Activated CD4-positive, alpha-beta T cell treated with anti-CD3 and anti-CD28 coated beads, Interleukin-2, Interleukin-6, amounts not matched to agents 100 ng/mL and 50 ng/mL, durations not matched to agents 16 hours and 8 hours (primary cell): Measurements from ENCODE around the gene SPINK6.
A peak's percentile ranks its signal among the peaks of the same experiment; 100 is the strongest.

Source experiments
- DNase-seq: peaks from one replicate; pipeline ENCODE4 v3.0.0-alpha.2; 2020

SPINK6 gene, protein sequence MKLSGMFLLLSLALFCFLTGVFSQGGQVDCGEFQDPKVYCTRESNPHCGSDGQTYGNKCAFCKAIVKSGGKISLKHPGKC

DNA sequence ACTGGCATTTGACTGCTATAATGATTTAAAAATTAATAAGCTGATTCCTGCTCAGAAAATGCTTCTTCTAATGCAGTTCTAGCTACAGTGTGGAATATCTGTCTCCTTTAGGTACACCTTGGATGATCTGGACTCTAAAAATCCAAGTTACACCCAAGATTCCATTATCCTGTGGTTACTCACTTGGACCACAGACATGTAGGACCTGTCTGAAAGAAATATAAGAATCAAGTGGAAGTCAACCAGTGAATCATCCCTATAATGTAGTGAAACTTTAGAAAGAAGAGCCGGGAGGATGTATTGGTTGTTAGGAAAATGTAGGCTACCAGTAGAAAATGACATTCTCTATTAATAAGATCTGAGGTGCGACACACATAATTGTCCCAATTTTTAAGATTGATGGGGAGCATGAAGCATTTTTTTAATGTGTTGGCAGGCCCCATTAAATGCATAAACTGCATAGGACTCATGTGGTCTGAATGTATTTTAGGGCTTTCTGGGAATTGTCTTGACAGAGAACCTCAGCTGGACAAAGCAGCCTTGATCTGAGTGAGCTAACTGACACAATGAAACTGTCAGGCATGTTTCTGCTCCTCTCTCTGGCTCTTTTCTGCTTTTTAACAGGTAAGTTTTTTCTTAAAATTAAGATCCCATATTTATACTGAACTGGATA, at the start of gene SPINK6:
TSS of gene SPINK6 (plus strand) at position 512 of the 673 bp plus-strand sequence. CDS start at position 567, 55 bp downstream.
- no peak for DNase-seq

DNA sequence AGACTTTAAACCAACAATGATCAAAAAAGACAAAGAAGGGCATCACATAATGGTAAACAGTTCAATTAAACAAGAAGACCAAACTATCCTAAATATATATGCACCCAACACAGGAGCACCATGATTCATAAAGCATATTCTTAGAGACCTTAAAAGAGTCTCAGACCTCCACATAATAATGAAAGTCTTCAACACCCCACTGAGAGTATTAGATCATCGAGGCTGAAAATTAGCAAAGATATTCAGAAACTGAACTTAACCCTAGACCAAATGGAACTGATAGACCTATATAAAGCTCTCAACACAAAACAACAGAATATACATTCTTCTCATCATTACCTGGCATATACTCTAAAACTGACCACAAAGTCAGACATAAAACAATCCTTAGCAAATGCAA, 46.2 kb upstream of the SPINK6 start:
- DNase-seq: no peak

DNA sequence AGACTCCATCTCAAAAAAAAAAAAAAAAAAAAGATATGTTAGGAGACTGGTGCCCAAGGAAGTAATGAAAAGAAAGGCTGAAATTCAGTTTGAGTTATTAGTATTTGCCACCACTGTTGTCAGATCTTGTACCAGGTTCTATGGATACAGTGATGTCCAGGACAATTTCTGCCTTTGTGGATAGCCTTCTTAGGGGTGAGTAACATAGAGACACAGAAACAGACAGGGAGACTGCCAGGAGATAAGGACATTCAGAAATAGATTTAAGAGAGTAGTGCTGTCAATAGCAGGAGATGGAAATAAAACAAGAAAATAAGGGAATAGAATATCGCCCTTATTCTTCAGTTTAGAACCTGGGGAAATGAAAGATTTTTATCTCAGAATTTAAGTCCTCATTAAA, 40.8 kb upstream of the SPINK6 start:
- DNase-seq: no peak

DNA sequence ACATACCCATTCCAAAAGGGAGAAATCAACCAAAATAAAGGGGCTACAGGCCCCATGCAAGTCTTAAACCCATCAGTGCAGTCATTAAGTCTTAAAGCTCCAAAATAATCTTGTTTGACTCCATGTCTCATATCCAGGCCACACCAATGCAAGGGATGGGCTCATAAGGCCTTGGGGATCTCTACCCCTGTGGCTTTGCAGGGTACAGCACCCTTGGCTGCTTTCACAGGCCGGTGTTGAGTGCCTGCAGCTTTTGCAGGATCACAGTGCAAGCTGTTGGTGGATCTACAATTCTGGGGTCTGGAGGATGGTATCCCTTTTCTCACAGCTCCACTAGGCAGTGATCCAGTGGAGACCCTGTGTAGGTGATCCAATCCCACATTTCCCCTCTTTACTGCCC, 39.5 kb upstream of the SPINK6 start:
- DNase-seq: no peak

DNA sequence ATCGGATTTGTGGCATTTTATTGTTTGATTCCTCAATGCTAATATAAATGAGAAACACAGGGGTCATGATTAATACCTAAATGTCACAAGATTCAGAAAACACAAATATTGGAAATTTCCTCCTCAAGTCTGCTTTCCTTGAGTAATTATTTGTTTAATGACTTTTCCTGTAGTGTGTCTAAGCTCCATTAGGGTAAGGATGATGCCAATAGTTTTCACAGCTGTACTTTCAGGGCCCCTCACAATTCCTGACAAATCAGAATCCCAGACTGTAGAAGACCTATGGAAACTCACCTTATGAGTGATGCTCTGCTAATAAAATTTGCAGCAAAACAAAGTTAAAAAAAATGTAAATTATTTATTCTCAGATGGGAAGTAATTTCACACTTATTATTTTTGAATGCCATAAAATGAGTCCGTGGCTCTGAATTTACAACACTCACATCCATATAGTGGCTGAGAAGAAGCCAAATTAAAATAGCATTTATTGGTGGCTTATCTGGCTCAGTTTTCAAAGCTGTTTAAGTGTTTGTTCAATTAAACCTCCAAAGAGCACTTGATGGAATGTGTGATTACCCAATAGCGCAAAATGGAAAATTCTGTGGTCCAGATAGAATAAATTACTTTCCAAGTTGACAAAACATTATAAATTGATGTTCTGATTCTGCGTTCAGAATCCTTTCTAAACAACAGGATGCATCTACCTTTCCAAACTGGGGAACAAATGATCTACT, 36.1 kb upstream of the SPINK6 start:
- no peak for DNase-seq

DNA sequence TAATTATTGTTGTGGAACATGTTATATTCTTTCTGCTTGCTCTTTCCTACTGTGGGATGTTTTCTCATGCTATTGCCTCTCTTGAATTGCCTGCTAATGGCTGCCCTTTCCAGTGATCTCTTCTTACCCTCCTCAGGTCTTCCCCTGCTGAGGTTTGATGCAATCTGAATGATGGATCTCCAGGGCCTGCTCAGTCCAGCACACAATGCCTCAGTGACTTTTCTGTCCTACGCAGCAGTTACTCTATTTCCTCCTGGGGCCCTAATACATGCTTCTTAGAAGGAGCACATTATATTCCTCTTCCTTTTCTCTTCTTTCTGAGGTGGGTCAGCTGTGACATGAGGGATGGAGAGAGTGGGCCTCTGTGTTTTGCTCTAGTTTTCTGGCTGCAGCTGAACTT, 34.6 kb upstream of the SPINK6 start, which contains the start of gene SPINK14:
TSS of gene SPINK14 (plus strand) at position 301 of the 400 bp plus-strand sequence. CDS start 1,187 bp downstream, outside the sequence.
- DNase-seq: no peak

DNA sequence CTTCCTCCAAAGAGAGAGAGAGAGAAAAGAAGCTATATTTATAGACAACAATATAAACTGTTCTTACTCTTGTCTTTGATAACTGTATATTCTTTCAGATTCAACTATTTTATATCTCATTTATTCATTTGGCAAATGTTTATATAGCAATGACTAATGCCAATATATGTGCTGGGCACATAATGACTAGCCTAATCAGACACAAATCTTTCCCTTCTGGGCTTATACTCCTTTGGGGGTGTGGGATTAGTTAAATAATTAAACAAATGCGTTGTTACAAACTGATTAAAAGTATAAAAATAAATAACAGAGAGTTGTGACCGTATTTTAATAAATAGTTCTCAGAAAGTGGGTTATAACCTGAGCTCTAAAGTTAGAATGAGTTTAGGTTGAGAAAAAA, 30.5 kb upstream of the SPINK6 start:
- DNase-seq: no peak

DNA sequence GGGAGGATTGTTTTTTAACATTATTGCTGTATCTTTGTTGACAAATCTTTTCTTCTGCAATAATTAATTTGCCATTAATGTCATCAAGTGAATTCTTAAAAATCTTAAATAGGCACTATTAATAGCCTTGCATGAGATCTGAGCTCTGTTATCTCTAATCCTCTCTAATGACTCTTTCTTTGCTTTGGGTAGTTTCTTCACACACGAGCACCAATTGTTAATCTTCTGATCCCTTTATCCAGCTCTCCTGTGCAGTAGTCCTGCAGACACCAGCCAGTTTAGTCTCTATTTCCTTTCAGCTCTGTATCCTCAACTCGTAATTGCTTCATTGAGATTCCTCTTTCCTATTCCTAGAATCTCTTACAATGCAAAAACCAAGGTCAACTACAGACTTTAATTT, 26.4 kb upstream of the SPINK6 start:
- DNase-seq: no peak

DNA sequence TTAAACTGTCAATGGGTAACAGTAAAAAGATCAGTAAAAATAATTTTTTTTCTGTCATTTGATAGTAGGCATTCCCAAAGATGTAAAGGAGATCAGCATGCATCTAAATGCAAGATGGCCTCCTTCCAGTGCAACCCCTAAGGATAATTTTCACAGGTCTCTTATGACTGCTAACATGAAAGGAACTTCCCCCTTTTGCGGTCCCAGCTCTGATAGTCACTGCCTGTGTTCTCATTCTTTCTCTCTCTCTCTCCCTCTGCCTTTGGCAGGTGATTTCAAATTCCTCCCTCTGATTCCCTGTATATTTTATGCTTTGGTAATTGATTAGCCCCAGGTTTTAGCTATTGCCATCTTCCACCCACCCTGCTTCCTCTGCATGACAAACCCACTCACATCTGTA, 25.6 kb upstream of the SPINK6 start:
- no peak for DNase-seq

DNA sequence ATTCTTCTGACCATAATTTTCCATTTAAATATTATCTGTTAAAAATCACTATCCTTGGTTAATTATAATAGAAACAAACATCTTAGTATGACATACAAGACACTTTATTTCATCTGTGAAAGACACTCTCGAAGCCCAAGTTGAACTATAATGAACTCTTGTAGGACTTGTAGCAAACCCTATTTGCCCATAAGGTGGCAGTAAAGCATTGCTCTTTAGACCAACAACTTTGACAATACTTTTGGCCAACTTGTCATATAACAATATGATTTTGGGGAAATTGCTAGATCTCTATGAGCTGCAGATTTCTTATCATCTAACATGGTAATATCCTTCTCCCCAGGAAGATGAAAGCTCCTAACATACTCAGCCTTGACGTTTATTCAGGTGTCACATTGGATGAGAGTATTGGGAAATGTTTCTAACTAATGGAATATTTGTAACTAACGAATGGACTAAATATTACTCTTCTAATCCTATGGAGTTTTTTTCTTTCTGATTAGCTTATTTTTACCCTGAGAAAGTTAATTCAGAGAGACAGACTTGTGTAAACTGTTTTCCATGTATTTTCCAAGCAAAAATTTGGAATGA, 23.5 kb upstream of the SPINK6 start:
- DNase-seq: peak; percentile 68

DNA sequence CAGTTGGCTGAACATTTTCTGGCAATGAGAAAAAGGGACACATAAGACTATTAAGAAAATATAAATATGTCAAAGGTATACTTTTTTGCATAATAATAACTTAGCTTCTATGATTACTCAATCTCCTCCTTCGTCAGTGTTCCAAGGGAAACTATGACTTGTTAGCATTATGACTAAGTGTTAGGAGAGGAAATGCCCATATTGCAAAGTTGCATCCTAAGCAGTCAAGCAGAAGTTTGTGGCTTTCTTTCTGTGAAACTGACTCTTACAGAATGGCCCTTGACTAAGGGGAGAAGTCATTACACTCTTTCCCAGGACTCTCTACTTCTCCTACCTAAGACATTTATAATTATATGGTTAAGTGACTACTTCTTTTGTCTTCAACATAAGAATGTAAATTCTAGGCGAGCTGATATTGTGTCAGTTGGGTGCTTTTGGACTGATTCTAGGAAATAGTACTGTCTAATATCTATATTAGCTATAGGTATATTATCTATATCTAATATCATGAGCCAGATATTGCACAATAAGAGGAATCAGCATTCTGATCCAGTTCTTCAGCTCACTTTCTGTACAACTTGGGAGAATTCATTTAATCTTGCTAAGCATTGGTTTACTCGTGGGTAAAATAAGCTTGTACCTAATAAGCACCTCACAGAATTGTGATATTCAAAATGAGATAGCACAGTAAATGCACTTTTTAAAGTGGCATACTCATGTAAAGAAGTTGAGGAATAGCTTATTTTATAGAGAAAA, 16.4 kb upstream of the SPINK6 start:
- peak; percentile 85 for DNase-seq

DNA sequence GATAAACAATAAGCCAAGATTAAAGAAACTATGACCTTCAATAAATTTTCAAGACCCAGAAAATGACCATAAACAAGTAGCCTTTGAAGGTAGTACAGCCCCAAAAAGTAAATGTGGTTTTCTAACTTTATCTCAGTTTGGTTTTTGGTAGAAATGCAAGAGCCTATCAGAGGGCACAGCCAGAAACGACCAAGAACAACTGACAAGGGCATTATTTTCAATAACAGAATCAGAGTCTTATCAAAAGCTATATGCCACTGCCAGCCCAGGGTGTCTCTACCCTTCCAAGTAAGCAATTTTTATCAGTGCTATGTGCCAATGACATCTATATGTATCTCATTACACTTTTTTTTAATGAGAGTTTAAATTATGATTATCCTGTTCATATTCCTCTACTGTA, 11.8 kb upstream of the SPINK6 start:
- no peak for DNase-seq

DNA sequence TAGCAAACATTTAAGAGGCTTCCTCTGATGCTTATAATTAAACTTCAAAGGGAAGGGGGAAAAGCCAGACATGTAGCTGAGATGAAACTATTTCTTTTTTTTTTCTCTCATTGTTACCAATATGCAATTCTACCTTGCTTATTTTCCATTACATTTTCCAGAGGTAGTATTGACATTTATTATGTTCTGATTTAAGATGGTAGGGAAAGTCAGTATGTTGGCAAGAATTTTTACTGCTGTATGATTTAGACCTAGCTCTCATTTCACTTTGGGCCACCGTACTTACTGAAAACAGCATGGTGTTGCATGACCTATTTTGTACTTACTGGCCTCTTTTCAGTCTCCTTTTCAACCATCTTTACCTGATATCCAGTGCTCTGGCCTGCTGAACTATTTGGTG, 9.6 kb upstream of the SPINK6 start:
- DNase-seq: no peak

DNA sequence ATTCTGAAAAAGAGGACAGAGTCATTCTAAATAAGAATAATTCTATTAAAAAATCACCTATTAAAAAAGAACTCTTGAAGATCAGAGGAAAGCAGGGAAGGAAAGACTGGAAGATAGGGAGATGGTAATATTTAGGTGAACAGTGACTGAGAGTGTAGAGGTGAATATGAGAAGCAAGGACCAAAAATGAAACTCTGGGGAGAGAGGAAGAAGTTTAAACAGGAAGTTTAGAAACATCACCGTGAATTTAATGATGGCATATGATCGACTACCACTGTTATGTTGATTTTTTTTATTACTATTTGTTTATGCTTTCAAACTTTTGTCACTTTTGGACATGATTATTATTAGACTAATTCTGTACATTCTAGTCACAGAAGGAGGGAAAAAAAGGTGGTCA, 1.7 kb upstream of the SPINK6 start:
- no peak for DNase-seq

DNA sequence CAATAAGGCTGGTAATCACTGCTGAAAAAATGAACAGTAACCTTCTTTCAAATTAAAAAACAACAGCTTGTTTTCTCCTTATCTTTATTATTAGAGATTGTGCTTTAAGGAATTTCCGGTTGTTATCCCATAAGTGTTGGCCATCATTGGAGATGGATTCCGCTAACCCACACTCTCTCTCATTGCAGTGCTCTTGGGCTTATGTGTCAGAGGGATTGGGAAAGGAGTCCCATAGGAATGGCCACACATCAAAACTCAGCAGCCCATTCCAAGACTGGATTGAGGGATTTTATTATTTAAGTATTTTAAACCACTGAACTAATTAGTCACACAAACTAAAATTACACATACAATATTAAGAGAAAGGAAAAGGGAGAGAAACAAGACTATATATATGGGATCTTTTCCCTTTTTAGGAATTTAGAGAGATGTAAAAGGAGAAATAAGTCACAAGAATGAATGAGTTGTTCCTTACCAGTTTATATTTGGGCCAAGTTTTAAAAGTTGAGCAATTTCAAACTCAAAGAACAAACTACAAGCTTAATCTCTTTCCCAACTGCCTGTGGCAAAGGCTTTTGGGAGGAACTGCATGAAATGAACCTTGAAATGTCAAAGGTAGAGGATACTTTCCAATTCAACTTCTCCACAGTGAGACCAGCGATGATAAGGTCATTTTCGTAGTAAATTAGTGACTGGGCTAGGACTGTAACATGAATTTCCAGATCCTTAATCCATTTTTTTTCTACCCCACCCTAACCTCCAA, 2.4 kb downstream of the SPINK6 start:
- DNase-seq: no peak

DNA sequence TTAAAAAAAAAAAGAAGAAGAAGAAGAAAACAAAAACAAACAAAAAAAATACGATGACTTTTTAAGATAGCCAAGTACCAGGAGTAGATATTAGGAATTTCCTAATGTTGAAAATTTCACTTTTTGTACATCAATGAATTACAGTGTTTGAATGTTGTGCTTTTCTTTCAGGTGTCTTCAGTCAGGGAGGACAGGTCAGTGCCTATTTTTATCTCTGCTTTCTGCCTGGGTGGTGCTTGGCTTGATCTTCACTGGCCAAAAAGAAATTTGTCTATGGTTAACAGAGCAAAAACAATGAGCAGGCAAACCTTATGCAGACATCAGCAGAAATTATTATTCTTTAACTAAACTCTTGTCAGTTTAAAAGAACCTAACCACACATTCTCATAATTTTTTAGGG, 3.0 kb downstream of the SPINK6 start:
- DNase-seq: no peak

DNA sequence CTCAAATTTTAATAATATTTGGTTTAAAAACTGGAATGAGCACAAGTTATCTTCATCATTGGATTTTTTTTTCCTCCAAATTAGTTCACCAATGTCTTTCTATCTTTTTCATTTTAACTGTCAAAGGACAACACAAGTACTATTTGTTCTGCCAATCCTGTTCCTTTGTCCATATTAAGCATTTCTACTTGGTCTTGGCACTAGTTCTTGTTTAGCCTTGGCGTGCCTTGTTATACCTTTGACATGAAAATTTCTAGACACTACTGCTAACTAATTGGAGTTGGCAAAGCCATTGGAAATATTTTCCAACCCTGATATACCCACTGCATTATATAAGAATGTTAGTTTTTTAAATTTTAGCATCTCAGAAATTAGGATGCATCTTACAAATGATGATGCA, 3.8 kb downstream of the SPINK6 start:
- DNase-seq: no peak

DNA sequence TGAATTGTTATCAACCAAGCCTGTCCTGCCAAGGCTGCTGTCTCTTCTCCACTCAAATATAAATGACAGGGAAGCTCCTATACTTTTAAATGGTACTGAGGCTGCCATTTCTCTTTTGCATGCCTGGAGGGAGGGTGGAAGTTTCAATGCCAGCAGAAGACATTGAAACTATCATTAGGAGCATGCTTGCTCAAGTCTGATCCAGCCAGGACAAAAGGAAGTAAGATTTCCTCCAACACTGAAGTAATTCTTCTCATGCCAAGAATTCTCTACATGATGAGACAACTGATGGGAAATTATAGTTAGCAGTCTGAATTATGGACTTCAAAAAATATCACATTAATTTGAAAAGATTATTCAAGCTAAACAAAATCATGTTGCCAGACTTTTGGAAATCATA, 5.4 kb downstream of the SPINK6 start:
- no peak for DNase-seq

DNA sequence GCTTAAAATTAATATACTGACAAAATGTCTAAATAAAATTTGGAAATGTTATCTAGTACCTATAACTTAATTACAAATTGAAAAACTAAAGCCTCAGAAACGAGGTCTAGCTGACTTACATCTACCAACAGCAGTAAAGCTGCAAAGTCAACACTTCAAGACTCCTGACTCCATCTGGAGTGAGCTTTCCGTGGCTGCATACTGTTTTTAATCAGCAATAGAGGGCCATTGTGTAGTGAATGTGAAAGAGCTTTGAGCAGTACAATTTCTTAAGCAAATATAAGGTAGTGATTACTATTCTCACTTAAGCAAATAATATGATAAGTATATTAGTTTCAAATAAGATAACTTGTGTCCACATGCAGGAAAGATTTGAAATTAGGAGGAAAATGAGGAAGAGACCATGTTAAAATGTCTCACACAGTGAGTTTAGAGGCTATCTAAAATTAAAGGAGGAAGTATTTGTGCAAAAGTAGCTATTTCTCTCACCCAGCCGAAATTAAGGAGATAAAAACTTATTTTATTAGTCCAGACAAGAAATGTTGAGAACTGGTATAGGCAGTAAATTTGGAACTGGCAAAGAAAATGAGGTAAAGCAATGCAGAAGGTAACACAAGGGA, 6.4 kb downstream of the SPINK6 start:
- no peak for DNase-seq

DNA sequence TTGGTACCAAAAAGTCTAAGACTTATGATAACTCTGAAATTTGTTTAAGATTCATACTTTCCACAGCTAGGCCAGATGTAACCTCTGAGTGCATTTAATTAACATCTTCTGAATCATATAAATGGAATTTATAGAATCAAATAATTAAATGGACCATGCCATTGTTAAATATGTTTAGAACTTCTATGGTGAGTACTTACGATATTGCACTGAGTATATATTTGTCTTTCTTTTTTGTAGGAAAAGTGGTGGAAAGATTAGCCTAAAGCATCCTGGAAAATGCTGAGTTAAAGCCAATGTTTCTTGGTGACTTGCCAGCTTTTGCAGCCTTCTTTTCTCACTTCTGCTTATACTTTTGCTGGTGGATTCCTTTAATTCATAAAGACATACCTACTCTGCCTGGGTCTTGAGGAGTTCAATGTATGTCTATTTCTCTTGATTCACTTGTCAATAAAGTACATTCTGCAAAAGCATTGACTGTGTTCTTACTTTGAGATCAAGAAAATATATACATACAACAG, 11.9 kb downstream of the SPINK6 start:
- DNase-seq: no peak

DNA sequence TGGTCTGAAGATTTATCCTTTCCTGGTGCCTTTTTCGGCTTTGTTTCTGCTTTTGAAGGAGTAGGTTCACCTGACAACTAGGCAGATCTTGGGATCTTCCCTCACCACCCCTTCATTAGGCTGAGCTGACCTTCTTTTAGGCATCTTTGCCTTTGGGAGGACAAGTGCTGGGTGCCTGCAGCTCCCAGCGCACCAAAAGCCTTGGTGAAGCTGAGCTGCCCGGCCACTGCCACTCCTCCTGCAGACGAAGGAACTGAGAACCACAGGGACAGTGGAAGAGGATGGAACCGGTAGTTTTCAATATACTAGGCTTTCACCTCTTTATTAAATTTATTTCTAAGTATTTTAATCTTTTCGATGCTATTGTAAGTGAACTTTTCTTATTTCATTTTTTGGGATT, 18.7 kb downstream of the SPINK6 start:
- DNase-seq: no peak
